HepG2 (cell line): ENCODE data around the gene SLC25A18. TPM values are rescaled to one million over a fixed set of nuclear protein-coding genes. Genes with fewer than 3 reads are reported as not detected.

Experiments
- ATAC-seq: fragments of 200-7000 bp; cut with Tn5 transposase; 3 replicates; pipeline ENCODE4 v1.9.1; 2020; ENCODE audit warnings: mild to moderate bottlenecking, moderate library complexity
- BruUV-seq: library from RNA; stranded (reverse); fragments of 400-500 nt; replicated peaks from 2 replicates; lab custom pipeline; 2021; lab: Mats Ljungman, UMichigan
- CTCF ChIA-PET: fragments of 300-600 bp; formaldehyde crosslinking; extraction: SDS; loops from one replicate; lab custom pipeline; 2021; ENCODE audit warnings: low total read pairs, inconsistent platforms, low intra/inter-chr PET ratio; lab: Yijun Ruan, JAX
- POLR2A ChIA-PET: fragments of 350-600 bp; sonication (Branson Sonifier 250); formaldehyde crosslinking; loops from one replicate; lab custom pipeline; 2020; ENCODE audit warnings: antibody characterized with exemption, inconsistent platforms; lab: Yijun Ruan, JAX
- DNase-seq: peaks from one replicate; pipeline ENCODE4 v3.0.0-alpha.2; 2015; ENCODE audit warnings: low spot score
- FAIRE-seq: peaks from 3 replicates; lab custom pipeline; 2011; peaks lifted over from hg19 to GRCh38; lab: Jason Lieb, UNC
- H2AFZ ChIP-seq: one replicate; pipeline ENCODE4 v1.6.1; 2011; ENCODE audit warnings: low read length, inconsistent platforms
- H3K27ac ChIP-seq: fragments of 300-600 bp; 3 replicates; pipeline ENCODE4 v1.8.0; 2011; ENCODE audit warnings: mixed run types, mild to moderate bottlenecking, mixed read lengths, low read length, inconsistent platforms; ENCODE audit not compliant: insufficient read depth; ENCODE audit errors: extremely low read length
- H3K27me3 ChIP-seq, 2 experiments: fragments of 200-600 bp in 1 of 2; 2 replicates in 1 of 2; 3 replicates in 1 of 2; pipeline versions ENCODE4 v1.6.0 to v1.8.0; 2011; ENCODE audit warnings: low read length in 2 of 2, mild to moderate bottlenecking in 2 of 2, moderate library complexity in 2 of 2, inconsistent platforms in 1 of 2; ENCODE audit not compliant: insufficient read depth in 2 of 2, control insufficient read depth in 1 of 2
- H3K36me3 ChIP-seq, 2 experiments: fragments of 200-600 bp in 1 of 2; replicated peaks in 1 of 2; 2 replicates in 1 of 2; 3 replicates in 1 of 2; pipeline versions ENCODE4 v1.5.1 to v1.8.0; 2011; ENCODE audit warnings: low read length in 2 of 2, inconsistent platforms in 1 of 2; ENCODE audit not compliant: insufficient read depth in 2 of 2, control insufficient read depth in 1 of 2
- H3K4me1 ChIP-seq: 2 replicates; pipeline ENCODE4 v1.5.1; 2012; ENCODE audit warnings: low read length, inconsistent platforms; ENCODE audit not compliant: insufficient read depth
- H3K4me2 ChIP-seq: 2 replicates; pipeline ENCODE4 v1.6.0; 2011; ENCODE audit warnings: low read depth, low read length, inconsistent platforms
- H3K4me3 ChIP-seq, 3 experiments: fragments of 200-600 bp in 1 of 3; sonication (generic), shearing (Covaris generic) in 1 of 3; replicated peaks in 1 of 3; 2 replicates each; pipeline ENCODE4 v1.5.1; 2011 to 2016; ENCODE audit warnings: low read length in 3 of 3, inconsistent platforms in 2 of 3, low read depth in 2 of 3, mild to moderate bottlenecking in 2 of 3, control low read depth in 1 of 3, mixed read lengths in 1 of 3; ENCODE audit not compliant: insufficient read depth in 1 of 3
- H3K79me2 ChIP-seq: one replicate; pipeline ENCODE4 v1.6.1; 2011; ENCODE audit warnings: low read length, inconsistent platforms; ENCODE audit not compliant: insufficient read depth
- H3K9ac ChIP-seq: 2 replicates; pipeline ENCODE4 v1.6.0; 2011; ENCODE audit warnings: mild to moderate bottlenecking, low read depth, low read length, inconsistent platforms; ENCODE audit not compliant: insufficient read depth
- H3K9me3 ChIP-seq: 2 replicates; pipeline ENCODE4 v1.5.1; 2012; ENCODE audit warnings: mild to moderate bottlenecking, low read length
- H4K20me1 ChIP-seq: 2 replicates; pipeline ENCODE4 v1.6.0; 2011; ENCODE audit warnings: inconsistent platforms, mild to moderate bottlenecking, low read length, moderate library complexity; ENCODE audit not compliant: insufficient read depth
- ARNT2 ChIP-seq: sonication (generic); formaldehyde crosslinking; IDR thresholded peaks from 2 replicates; pipeline ENCODE4 v1.8.0; 2022; ENCODE audit warnings: mild to moderate bottlenecking, low read depth, missing genetic modification reagents, moderate library complexity
- ATF1 ChIP-seq: IDR thresholded peaks from 2 replicates; pipeline ENCODE4 v1.6.1; 2016; ENCODE audit warnings: mild to moderate bottlenecking, control low read depth
- CEBPZ ChIP-seq: IDR thresholded peaks from 2 replicates; pipeline ENCODE4 v1.6.1; 2012; ENCODE audit warnings: low read length, improper control_type of control experiment
- ERF ChIP-seq: IDR thresholded peaks from 2 replicates; pipeline ENCODE4 v1.6.1; 2018; ENCODE audit warnings: missing biosample characterization, missing genetic modification reagents
- FOXA3 ChIP-seq: IDR thresholded peaks from 2 replicates; pipeline ENCODE4 v1.6.1; 2016; ENCODE audit warnings: missing genetic modification reagents, missing compliant biosample characterization
- PATZ1 ChIP-seq: sonication (generic); formaldehyde crosslinking; IDR thresholded peaks from 2 replicates; pipeline ENCODE4 v1.4.0; 2020; ENCODE audit warnings: missing genetic modification reagents
- RFX5 ChIP-seq: IDR thresholded peaks from 2 replicates; pipeline ENCODE4 v1.6.1; 2011; ENCODE audit warnings: low read depth, low read length, improper control_type of control experiment
- TEF ChIP-seq: sonication (generic); formaldehyde crosslinking; IDR thresholded peaks from 2 replicates; pipeline ENCODE4 v1.5.0; 2020; ENCODE audit warnings: missing genetic modification reagents
- ZFP90 ChIP-seq: sonication (generic); formaldehyde crosslinking; IDR thresholded peaks from 2 replicates; pipeline ENCODE4 v1.8.0; 2022; ENCODE audit warnings: missing genetic modification reagents, mild to moderate bottlenecking, inconsistent platforms, borderline replicate concordance
- ZNF550 ChIP-seq: sonication (generic); formaldehyde crosslinking; IDR thresholded peaks from 2 replicates; pipeline ENCODE4 v1.4.0; 2020; ENCODE audit warnings: mild to moderate bottlenecking, missing genetic modification reagents, borderline replicate concordance
- ZNF883 ChIP-seq: sonication (generic); formaldehyde crosslinking; IDR thresholded peaks from 2 replicates; pipeline ENCODE4 v1.5.1; 2020; ENCODE audit warnings: mild to moderate bottlenecking, missing genetic modification reagents; ENCODE audit errors: not compliant biosample characterization
- WGBS: methylation state at CpG from one replicate; pipeline ENCODE4 v1.1.6; 2017; ENCODE audit warnings: low lambda C conversion rate; 5-methylcytosine and 5-hydroxymethylcytosine counted together
- in situ Hi-C: cut with HindIII; loops from 2 replicates; pipeline ENCODE4 v1.10.0; 2017; ENCODE audit warnings: low pct_unique_long_range_greater_than_20kb; ENCODE audit not compliant: extremely low pct_ligation_motif_present
- intact Hi-C: fragments of 100-400 bp; cut with micrococcal nuclease; formaldehyde crosslinking; loops from one replicate; pipeline ENCODE4 v1.10.0; 2022; ENCODE audit not compliant: unreplicated experiment
- polyA plus RNA-seq, 8 experiments: library from polyadenylated mRNA; depleted of rRNA in 3 of 8; stranded (reverse) in 7 of 8; unstranded in 1 of 8; fragments of >200 nt; fragmentation: Illumina TruSeq in 4 of 8; extraction: Trizol in 4 of 8; gene quantifications; 2 replicates each; pipeline versions ENCODE4 v1.2.1 to v1.2.3, GENCODE V29; 2011 to 2016; ENCODE audit warnings: low read depth in 4 of 8, missing spikeins in 1 of 8, mixed read lengths in 1 of 8; ENCODE audit not compliant: insufficient read depth in 1 of 8
- total RNA-seq, 5 experiments: library from RNA; depleted of rRNA; stranded (reverse); fragments of >200 nt; fragmentation: Illumina TruSeq; extraction: Trizol; gene quantifications; 2 replicates each; pipeline ENCODE4 v1.2.3, GENCODE V29; 2016; ENCODE audit warnings: low read depth in 1 of 5

The SLC25A18 gene
- total and polyA plus RNA-seq, 2 of the 13 experiments (the other 11 are each of a cell fraction or from before 2014, with no cell fraction given) = 0.28 to 0.75 TPM

- no peak for TF ChIP-seq ZFP90 (CRISPR knock-in tag)
- no peak for TF ChIP-seq ATF1
These were observed 18.3 kb downstream of the SLC25A18 start (continued) for GRCh38 chr22:17581631-17582030.

GRCh38 chr22:17583151-17583550, 19.9 kb downstream of the SLC25A18 start:
- POLR2A ChIA-PET = no interaction called here
- ATAC-seq (no peak), FAIRE-seq (no peak), DNase-seq (no peak)
- Histone ChIP-seq H3K27ac (no peak overlapping the region), H3K4me2 (no peak overlapping the region), H3K9me3 (no peaks in the 10 kb centered on the region), H3K4me3 (no peak overlapping the region), H4K20me1 (no peaks in the 10 kb centered on the region), H3K27me3 (no peaks in the 10 kb centered on the region), H3K4me1 (peaks cover 27% of the 10 kb centered on the region), H3K9ac (no peak overlapping the region), H3K36me3 (no peaks in the 10 kb centered on the region), H3K79me2 (no peaks in the 10 kb centered on the region), H2AFZ (no peak overlapping the region)
- in situ Hi-C loops = no loop called here
- CTCF ChIA-PET = no interaction called here
- intact Hi-C loops = loop anchor here (5.0 kb wide), 1 partner anchor 216 kb away; the partner anchor contains the start of gene CECR2
- 50% methylated on average over 1 of the region's 10 CpGs for WGBS
- no TSS peak for BruUV-seq
- TF ChIP-seq ZNF883 (CRISPR knock-in tag) (no peak), ARNT2 (CRISPR knock-in tag) (no peak), ERF (CRISPR knock-in tag) (no peak), TEF (CRISPR knock-in tag) (no peak), CEBPZ (no peak), RFX5 (no peak), PATZ1 (no peak), ZNF550 (CRISPR knock-in tag) (no peak), FOXA3 (CRISPR knock-in tag) (no peak)
